IMR-90 (cell line): ENCODE data around the gene SETX. TPM values are rescaled to one million over a fixed set of nuclear protein-coding genes. Genes with fewer than 3 reads are reported as not detected.

Source experiments
- ATAC-seq: fragments of 200-7000 bp; cut with Tn5 transposase; 2 replicates; pipeline ENCODE4 v1.9.1; 2020; ENCODE audit warnings: low read depth, mild to moderate bottlenecking, moderate library complexity
- BruUV-seq: library from RNA; stranded (reverse); fragments of 400-500 nt; replicated peaks from 2 replicates; lab custom pipeline; 2021; lab: Mats Ljungman, UMichigan
- CTCF ChIA-PET: fragments of 300-600 bp; formaldehyde crosslinking; extraction: SDS; loops from one replicate; lab custom pipeline; 2021; ENCODE audit warnings: antibody characterized with exemption; lab: Yijun Ruan, JAX
- POLR2A ChIA-PET: fragments of 300-600 bp; sonication (Branson Sonifier 250); formaldehyde crosslinking; loops from one replicate; lab custom pipeline; 2022; ENCODE audit warnings: antibody characterized with exemption; ENCODE audit not compliant: unreplicated experiment; lab: Charles Lee
- DNase-seq: peaks from one replicate; pipeline ENCODE4 v3.0.0; 2013
- H2AFZ ChIP-seq: replicated peaks from 2 replicates; pipeline ENCODE3; 2013; ENCODE audit warnings: low read length, mild to moderate bottlenecking; ENCODE audit not compliant: poor library complexity
- H2AK5ac ChIP-seq: 2 replicates; pipeline ENCODE4 v1.6.1; 2013; ENCODE audit warnings: low read depth, low read length, inconsistent platforms
- H2AK9ac ChIP-seq: replicated peaks from 2 replicates; pipeline ENCODE3; 2013; ENCODE audit warnings: mild to moderate bottlenecking, low read depth, low read length, moderate library complexity; ENCODE audit not compliant: poor library complexity
- H2BK120ac ChIP-seq: 2 replicates; pipeline ENCODE4 v1.6.1; 2013; ENCODE audit warnings: low read depth, low read length, inconsistent platforms
- H2BK15ac ChIP-seq: 3 replicates; pipeline ENCODE4 v1.6.1; 2013; ENCODE audit warnings: low read depth, low read length, inconsistent platforms
- H2BK20ac ChIP-seq: 2 replicates; pipeline ENCODE4 v1.6.1; 2013; ENCODE audit warnings: low read depth, mild to moderate bottlenecking, inconsistent platforms, low read length, moderate library complexity
- H2BK5ac ChIP-seq: 2 replicates; pipeline ENCODE4 v1.6.1; 2013; ENCODE audit warnings: mild to moderate bottlenecking, low read depth, low read length, inconsistent platforms; ENCODE audit not compliant: poor library complexity, severe bottlenecking
- H3K14ac ChIP-seq: replicated peaks from 2 replicates; pipeline ENCODE4 v1.6.1; 2013; ENCODE audit warnings: low read depth, low read length, inconsistent platforms
- H3K18ac ChIP-seq: 2 replicates; pipeline ENCODE4 v1.6.1; 2013; ENCODE audit warnings: low read depth, low read length, control low read depth
- H3K23ac ChIP-seq: 2 replicates; pipeline ENCODE4 v1.6.1; 2013; ENCODE audit warnings: low read depth, low read length, inconsistent platforms
- H3K27ac ChIP-seq: 2 replicates; pipeline ENCODE4 v1.5.1; 2013; ENCODE audit warnings: mild to moderate bottlenecking, control low read depth, low read length; ENCODE audit not compliant: insufficient read depth
- H3K27me3 ChIP-seq: 2 replicates; pipeline ENCODE4 v1.6.1; 2013; ENCODE audit warnings: low read length; ENCODE audit not compliant: control insufficient read depth, insufficient read depth
- H3K36me3 ChIP-seq: 2 replicates; pipeline ENCODE4 v1.6.1; 2013; ENCODE audit warnings: low read length, mixed read lengths; ENCODE audit not compliant: control insufficient read depth, insufficient read depth
- H3K4ac ChIP-seq: 2 replicates; pipeline ENCODE4 v1.6.1; 2013; ENCODE audit warnings: low read depth, low read length, inconsistent platforms
- H3K4me1 ChIP-seq: 2 replicates; pipeline ENCODE4 v1.6.1; 2013; ENCODE audit warnings: low read length, mixed read lengths; ENCODE audit not compliant: control insufficient read depth, insufficient read depth
- H3K4me2 ChIP-seq: 2 replicates; pipeline ENCODE4 v1.6.1; 2013; ENCODE audit warnings: low read depth, mild to moderate bottlenecking, control low read depth, low read length, moderate library complexity
- H3K4me3 ChIP-seq: 2 replicates; pipeline ENCODE4 v1.5.1; 2013; ENCODE audit warnings: low read depth, mild to moderate bottlenecking, control low read depth, low read length, moderate library complexity; ENCODE audit not compliant: insufficient read depth
- H3K56ac ChIP-seq: 2 replicates; pipeline ENCODE4 v1.6.1; 2013; ENCODE audit warnings: low read length, inconsistent platforms; ENCODE audit not compliant: insufficient read depth; ENCODE audit errors: extremely low read depth
- H3K79me1 ChIP-seq, 2 experiments: 2 replicates each; pipeline ENCODE4 v1.6.1; 2013; ENCODE audit warnings: low read length in 2 of 2, inconsistent platforms in 1 of 2, low read depth in 1 of 2
- H3K9ac ChIP-seq: 2 replicates; pipeline ENCODE4 v1.6.1; 2013; ENCODE audit warnings: low read depth, low read length, control low read depth
- H3K9me1 ChIP-seq: 2 replicates; pipeline ENCODE4 v1.6.1; 2013; ENCODE audit warnings: low read length, inconsistent platforms; ENCODE audit not compliant: insufficient read depth
- H3K9me3 ChIP-seq: 2 replicates; pipeline ENCODE4 v1.6.1; 2013; ENCODE audit warnings: low read length; ENCODE audit not compliant: control insufficient read depth, insufficient read depth
- H4K20me1 ChIP-seq: 2 replicates; pipeline ENCODE4 v1.6.1; 2013; ENCODE audit warnings: low read length, inconsistent platforms; ENCODE audit not compliant: insufficient read depth
- H4K5ac ChIP-seq: 2 replicates; pipeline ENCODE4 v1.6.1; 2013; ENCODE audit warnings: mild to moderate bottlenecking, low read depth, low read length, control low read depth
- H4K8ac ChIP-seq, 2 experiments: 2 replicates each; pipeline ENCODE4 v1.6.1; 2013; ENCODE audit warnings: low read depth in 2 of 2, low read length in 2 of 2, control low read depth in 1 of 2, inconsistent platforms in 1 of 2
- H4K91ac ChIP-seq: 2 replicates; pipeline ENCODE4 v1.6.1; 2013; ENCODE audit warnings: low read depth, low read length, inconsistent platforms; ENCODE audit not compliant: insufficient read depth
- CEBPB ChIP-seq: IDR thresholded peaks from 2 replicates; pipeline ENCODE4 v1.6.1; 2012; ENCODE audit warnings: low read depth, low read length, improper control_type of control experiment
- FOS ChIP-seq: fragments of 150-350 bp; IDR thresholded peaks from 2 replicates; pipeline ENCODE4 v1.6.1; 2016; ENCODE audit warnings: low read depth, low read length
- MAZ ChIP-seq: IDR thresholded peaks from 2 replicates; pipeline ENCODE4 v1.6.1; 2012; ENCODE audit warnings: low read depth, mild to moderate bottlenecking, low read length, improper control_type of control experiment, moderate library complexity, borderline replicate concordance
- MXI1 ChIP-seq: IDR thresholded peaks from 2 replicates; pipeline ENCODE4 v1.6.1; 2012; ENCODE audit warnings: low read depth, mild to moderate bottlenecking, low read length, moderate library complexity, borderline replicate concordance
- NFE2L2 ChIP-seq: fragments of 150-350 bp; IDR thresholded peaks from 2 replicates; pipeline ENCODE4 v1.6.1; 2016; ENCODE audit warnings: low read depth, mild to moderate bottlenecking, low read length
- RAD21 ChIP-seq: IDR thresholded peaks from 2 replicates; pipeline ENCODE4 v1.6.1; 2012; ENCODE audit warnings: low read length, improper control_type of control experiment
- WGBS, 2 experiments: methylation state at CpG; one replicate each; pipeline versions ENCODE4 v1.1.5 to v1.1.7; 2013; ENCODE audit warnings: missing lambda C conversion rate in 2 of 2; ENCODE audit not compliant: insufficient read length in 1 of 2; ENCODE audit errors: extremely low coverage in 2 of 2; 5-methylcytosine and 5-hydroxymethylcytosine counted together
- dilution Hi-C: fragments of 300-500 bp; cut with HindIII; formaldehyde crosslinking; loops from one replicate; pipeline ENCODE4 v1.14.3; 2018; ENCODE audit warnings: low sequenced_read_pairs; ENCODE audit not compliant: unreplicated experiment
- in situ Hi-C: fragments of 300-500 bp; cut with MboI; formaldehyde crosslinking; loops from 3 replicates; pipeline ENCODE4 v1.14.3; 2019; ENCODE audit warnings: low sequenced_read_pairs, inconsistent platforms, mixed read lengths
- intact Hi-C: fragments of 100-400 bp; cut with micrococcal nuclease; formaldehyde crosslinking; loops from 2 replicates; pipeline ENCODE4 v1.10.0; 2022
- polyA plus RNA-seq, 3 experiments: library from polyadenylated mRNA; depleted of rRNA; stranded (reverse); fragments of >200 nt; gene quantifications; 2 replicates each; pipeline ENCODE4 v1.2.3, GENCODE V29; 2012; ENCODE audit warnings: low replicate concordance in 1 of 3
- total RNA-seq: library from RNA; depleted of rRNA; stranded (reverse); fragments of >200 nt; gene quantifications from 2 replicates; pipeline ENCODE4 v1.2.3, GENCODE V29; 2012
- TF ChIP-seq, protein P1 (sequence below): conservative IDR thresholded peaks from 2 replicates; pipeline ENCODE4 v1.5.1; 2012; ENCODE audit warnings: mild to moderate bottlenecking, low read depth, low read length, improper control_type of control experiment
- TF ChIP-seq, protein P2 (sequence below): fragments of 150-350 bp; IDR thresholded peaks from 2 replicates; pipeline ENCODE4 v1.6.1; 2017; ENCODE audit warnings: mild to moderate bottlenecking, antibody characterized with exemption, low read length, low read depth
- TF ChIP-seq, protein P3 (sequence below): fragments of 150-350 bp; IDR thresholded peaks from 2 replicates; pipeline ENCODE4 v1.6.1; 2016; ENCODE audit warnings: low read depth, mild to moderate bottlenecking, low read length, moderate library complexity, borderline replicate concordance

Gene SETX
- total and polyA plus RNA-seq, 2 of the 4 experiments (the other 2 are of a cell fraction), result 13.1 to 55.0 TPM

DNA sequence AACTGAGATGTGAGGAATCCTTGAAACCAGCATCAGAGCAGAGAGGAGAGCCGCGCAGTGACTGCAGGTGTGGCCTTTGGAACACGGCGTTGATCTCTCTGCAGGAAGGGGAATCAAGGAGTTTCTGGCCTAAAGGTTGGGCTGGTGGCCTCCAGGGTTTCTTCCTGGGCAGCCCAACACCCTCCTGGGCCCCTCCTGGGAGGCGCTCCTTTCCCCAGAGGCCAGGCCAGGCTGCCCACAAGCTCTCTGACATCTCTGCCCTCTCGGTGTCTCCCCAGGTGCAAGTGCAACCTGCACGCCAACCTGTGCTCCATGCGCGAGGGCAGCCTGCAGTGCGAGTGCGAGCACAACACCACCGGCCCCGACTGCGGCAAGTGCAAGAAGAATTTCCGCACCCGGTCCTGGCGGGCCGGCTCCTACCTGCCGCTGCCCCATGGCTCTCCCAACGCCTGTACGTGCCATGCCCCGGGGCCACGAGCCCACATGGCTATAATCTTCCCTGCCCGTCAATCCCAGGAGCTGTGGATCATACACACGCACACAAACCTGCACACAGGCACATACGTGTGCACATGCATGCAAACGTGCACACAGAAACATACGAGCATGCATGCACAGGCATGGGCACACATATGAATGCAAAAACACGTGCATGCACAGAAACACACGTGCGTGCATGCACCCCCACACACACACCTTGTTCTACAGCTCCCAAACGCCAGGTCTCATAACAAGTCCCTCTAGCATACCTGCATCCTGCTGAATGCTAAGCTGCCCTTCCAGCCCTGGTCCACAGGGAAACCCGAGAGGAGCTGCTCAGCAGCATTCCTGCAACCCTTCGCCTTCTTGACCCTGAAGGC is 128.0 kb downstream of the SETX start:
- Histone ChIP-seq H3K36me3 (no peaks in the 10 kb centered on the region), H4K5ac (no peak overlapping the region), H3K4me2 (no peak overlapping the region), H2AK5ac (no peak overlapping the region), H2AFZ (peak overlapping the region; percentile 55), H3K4me3 (no peak overlapping the region), H2BK20ac (no peak overlapping the region), H3K9ac (no peak overlapping the region), H2BK120ac (no peak overlapping the region), H3K27me3 (peaks cover 66% of the 10 kb centered on the region), H2BK5ac (no peak overlapping the region), H2BK15ac (no peak overlapping the region), H3K79me1 (no peaks in the 10 kb centered on the region), H3K9me3 (no peaks in the 10 kb centered on the region), H3K27ac (no peak overlapping the region), H3K4me1 (no peaks in the 10 kb centered on the region), H3K18ac (no peak overlapping the region), H4K8ac (no peak overlapping the region), H3K4ac (no peak overlapping the region), H3K56ac (no peak overlapping the region), H4K20me1 (no peaks in the 10 kb centered on the region; the same call in 1 of the 2 replicates), H3K14ac (no peak overlapping the region), H4K91ac (no peak overlapping the region), H3K23ac (no peak overlapping the region), H2AK9ac (no peak overlapping the region), H3K9me1 (no peaks in the 10 kb centered on the region)
- ATAC-seq (no peak), DNase-seq (no peak)
- in situ Hi-C loops (no loop called here), dilution Hi-C loops (no loop called here), intact Hi-C loops (no loop called here)
- BruUV-seq, result no TSS peak
- ChIA-PET CTCF (no interaction called here), POLR2A (no interaction called here)
- WGBS, 2 experiments, result 79% methylated on average over 24 of the region's 34 CpGs; no CpG with 5 or more reads in 1 of the 2 experiments
- TF ChIP-seq, protein P1, sequence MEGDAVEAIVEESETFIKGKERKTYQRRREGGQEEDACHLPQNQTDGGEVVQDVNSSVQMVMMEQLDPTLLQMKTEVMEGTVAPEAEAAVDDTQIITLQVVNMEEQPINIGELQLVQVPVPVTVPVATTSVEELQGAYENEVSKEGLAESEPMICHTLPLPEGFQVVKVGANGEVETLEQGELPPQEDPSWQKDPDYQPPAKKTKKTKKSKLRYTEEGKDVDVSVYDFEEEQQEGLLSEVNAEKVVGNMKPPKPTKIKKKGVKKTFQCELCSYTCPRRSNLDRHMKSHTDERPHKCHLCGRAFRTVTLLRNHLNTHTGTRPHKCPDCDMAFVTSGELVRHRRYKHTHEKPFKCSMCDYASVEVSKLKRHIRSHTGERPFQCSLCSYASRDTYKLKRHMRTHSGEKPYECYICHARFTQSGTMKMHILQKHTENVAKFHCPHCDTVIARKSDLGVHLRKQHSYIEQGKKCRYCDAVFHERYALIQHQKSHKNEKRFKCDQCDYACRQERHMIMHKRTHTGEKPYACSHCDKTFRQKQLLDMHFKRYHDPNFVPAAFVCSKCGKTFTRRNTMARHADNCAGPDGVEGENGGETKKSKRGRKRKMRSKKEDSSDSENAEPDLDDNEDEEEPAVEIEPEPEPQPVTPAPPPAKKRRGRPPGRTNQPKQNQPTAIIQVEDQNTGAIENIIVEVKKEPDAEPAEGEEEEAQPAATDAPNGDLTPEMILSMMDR, result no peak
- TF ChIP-seq RAD21 (no peak), CEBPB (no peak), FOS (no peak), MAZ (no peak), NFE2L2 (no peak), MXI1 (no peak)
- TF ChIP-seq, protein P2, sequence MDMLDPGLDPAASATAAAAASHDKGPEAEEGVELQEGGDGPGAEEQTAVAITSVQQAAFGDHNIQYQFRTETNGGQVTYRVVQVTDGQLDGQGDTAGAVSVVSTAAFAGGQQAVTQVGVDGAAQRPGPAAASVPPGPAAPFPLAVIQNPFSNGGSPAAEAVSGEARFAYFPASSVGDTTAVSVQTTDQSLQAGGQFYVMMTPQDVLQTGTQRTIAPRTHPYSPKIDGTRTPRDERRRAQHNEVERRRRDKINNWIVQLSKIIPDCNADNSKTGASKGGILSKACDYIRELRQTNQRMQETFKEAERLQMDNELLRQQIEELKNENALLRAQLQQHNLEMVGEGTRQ, result no peak
- TF ChIP-seq, protein P3, sequence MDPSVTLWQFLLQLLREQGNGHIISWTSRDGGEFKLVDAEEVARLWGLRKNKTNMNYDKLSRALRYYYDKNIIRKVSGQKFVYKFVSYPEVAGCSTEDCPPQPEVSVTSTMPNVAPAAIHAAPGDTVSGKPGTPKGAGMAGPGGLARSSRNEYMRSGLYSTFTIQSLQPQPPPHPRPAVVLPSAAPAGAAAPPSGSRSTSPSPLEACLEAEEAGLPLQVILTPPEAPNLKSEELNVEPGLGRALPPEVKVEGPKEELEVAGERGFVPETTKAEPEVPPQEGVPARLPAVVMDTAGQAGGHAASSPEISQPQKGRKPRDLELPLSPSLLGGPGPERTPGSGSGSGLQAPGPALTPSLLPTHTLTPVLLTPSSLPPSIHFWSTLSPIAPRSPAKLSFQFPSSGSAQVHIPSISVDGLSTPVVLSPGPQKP, result no peak
